GM19452 (cell line): Measurements from ENCODE around the gene DEFB112.

Source experiments
- ATAC-seq: cut with Tn5 transposase; IDR thresholded peaks from one replicate; pipeline ENCODE4 v1.9.1; 2021; ENCODE audit not compliant: unreplicated experiment

Gene DEFB112

GRCh38 chr6:50049829-50050228 lies at the start of gene DEFB112:
Gene DEFB112, minus strand, starts transcription at chr6:50049929. Its CDS starts 60 bp downstream, at chr6:50049869.
- ATAC-seq, result no peak

GRCh38 chr6:50098641-50098993 lies 48.9 kb upstream of the DEFB112 start:
- ATAC-seq, result no peak

- ATAC-seq, result no peak
Observed at GRCh38 chr6:50097966-50098640, 48.4 kb upstream of the DEFB112 start.

GRCh38 chr6:50096296-50096695 lies 46.6 kb upstream of the DEFB112 start:
- ATAC-seq, result no peak

GRCh38 chr6:50093938-50094272 lies 44.2 kb upstream of the DEFB112 start:
- ATAC-seq, result no peak

- no peak for ATAC-seq
Observed at GRCh38 chr6:50093116-50093937, 43.6 kb upstream of the DEFB112 start.

GRCh38 chr6:50091641-50092040 lies 41.9 kb upstream of the DEFB112 start:
- ATAC-seq, result no peak

- ATAC-seq, result no peak
Observed at GRCh38 chr6:50089911-50090310, 40.2 kb upstream of the DEFB112 start.

- no peak for ATAC-seq
Observed at GRCh38 chr6:50087231-50087954, 37.7 kb upstream of the DEFB112 start.

GRCh38 chr6:50077385-50077784 lies 27.7 kb upstream of the DEFB112 start:
- no peak for ATAC-seq

GRCh38 chr6:50076431-50076830 lies 26.7 kb upstream of the DEFB112 start:
- ATAC-seq, result no peak

- no peak for ATAC-seq
Observed at GRCh38 chr6:50071921-50072320, 22.2 kb upstream of the DEFB112 start.

- ATAC-seq, result no peak
Observed at GRCh38 chr6:50070101-50070500, 20.4 kb upstream of the DEFB112 start.

- no peak for ATAC-seq
Observed at GRCh38 chr6:50062051-50062450, 12.3 kb upstream of the DEFB112 start.

- ATAC-seq, result no peak
Observed at GRCh38 chr6:50056242-50056641, 6.5 kb upstream of the DEFB112 start.

- no peak for ATAC-seq
Observed at GRCh38 chr6:50047026-50047425, 2.7 kb downstream of the DEFB112 start.

- no peak for ATAC-seq
Observed at GRCh38 chr6:50030777-50031562, 18.8 kb downstream of the DEFB112 start.

- no peak for ATAC-seq
Observed at GRCh38 chr6:50030350-50030749, 19.4 kb downstream of the DEFB112 start.

GRCh38 chr6:50025258-50025657 lies 24.5 kb downstream of the DEFB112 start:
- no peak for ATAC-seq

- no peak for ATAC-seq
Observed at GRCh38 chr6:50021894-50022293, 27.8 kb downstream of the DEFB112 start, which contains the start of gene DEFB110. Gene DEFB110, minus strand, starts transcription at chr6:50021994. Its CDS starts 59 bp downstream, at chr6:50021935.

GRCh38 chr6:50007819-50008218 lies 41.9 kb downstream of the DEFB112 start:
- no peak for ATAC-seq
